CD8-positive, alpha-beta memory T cell (primary cell): ENCODE results near the gene CCR2. TPM values are rescaled to one million over a fixed set of nuclear protein-coding genes. Genes with fewer than 3 reads are reported as not detected.
"Not testable (repeated sequence)": the region's sequence is repeated elsewhere in the genome, so short reads cannot be mapped to it uniquely, and the experiment has no call there.

Experiments
- CTCF ChIA-PET: fragments of 350-600 bp; sonication (Branson Sonifier 250); formaldehyde crosslinking; loops from one replicate; lab custom pipeline; 2021; ENCODE audit warnings: antibody characterized with exemption; lab: Charles Lee
- POLR2A ChIA-PET: fragments of 350-600 bp; sonication (Branson Sonifier 250); formaldehyde crosslinking; loops from one replicate; lab custom pipeline; 2021; ENCODE audit warnings: antibody characterized with exemption; lab: Charles Lee
- DNase-seq, 5 donors: peaks; one replicate each; pipeline versions ENCODE4 v3.0.0 to v3.0.0-alpha.2; 2020 to 2022; ENCODE audit warnings: mixed read lengths in 1 of 5
- H3K27ac ChIP-seq: one replicate; pipeline ENCODE4 v1.7.0; 2013; ENCODE audit warnings: low read depth, mild to moderate bottlenecking, low read length, moderate library complexity
- H3K27me3 ChIP-seq: 2 replicates; pipeline ENCODE4 v1.7.0; 2013; ENCODE audit warnings: low read length, mild to moderate bottlenecking; ENCODE audit not compliant: insufficient read depth, poor library complexity, severe bottlenecking
- H3K36me3 ChIP-seq: 2 replicates; pipeline ENCODE4 v1.7.0; 2013; ENCODE audit warnings: mild to moderate bottlenecking, low read length, moderate library complexity; ENCODE audit not compliant: insufficient read depth
- H3K4me1 ChIP-seq: 2 replicates; pipeline ENCODE4 v1.7.0; 2013; ENCODE audit warnings: mild to moderate bottlenecking, low read length, moderate library complexity; ENCODE audit not compliant: insufficient read depth
- H3K4me3 ChIP-seq: 2 replicates; pipeline ENCODE4 v1.7.0; 2013; ENCODE audit warnings: mild to moderate bottlenecking, low read length
- H3K9me3 ChIP-seq: 2 replicates; pipeline ENCODE4 v1.7.0; 2013; ENCODE audit warnings: mild to moderate bottlenecking, low read length
- H3K27ac Mint-ChIP-seq, 8 donors: one replicate each; pipeline ENCODE4 v1.8.0; 2020 to 2021; ENCODE audit warnings: mixed read lengths in 8 of 8, mild to moderate bottlenecking in 6 of 8, inconsistent platforms in 3 of 8, moderate library complexity in 3 of 8
- H3K27me3 Mint-ChIP-seq, 2 donors: one replicate each; pipeline ENCODE4 v1.8.0; 2020 to 2021; ENCODE audit warnings: mixed read lengths in 2 of 2, mild to moderate bottlenecking in 1 of 2, moderate library complexity in 1 of 2
- H3K36me3 Mint-ChIP-seq, 3 donors: one replicate each; pipeline ENCODE4 v1.8.0; 2020 to 2021; ENCODE audit warnings: mixed read lengths in 3 of 3, inconsistent platforms in 1 of 3, mild to moderate bottlenecking in 1 of 3
- H3K4me1 Mint-ChIP-seq, 3 donors: one replicate each; pipeline ENCODE4 v1.8.0; 2020 to 2021; ENCODE audit warnings: mixed read lengths in 3 of 3, inconsistent platforms in 1 of 3, mild to moderate bottlenecking in 1 of 3
- H3K4me3 Mint-ChIP-seq, 7 donors: one replicate each; pipeline ENCODE4 v1.8.0; 2020 to 2021; ENCODE audit warnings: mixed read lengths in 7 of 7, mild to moderate bottlenecking in 6 of 7, moderate library complexity in 4 of 7, inconsistent platforms in 2 of 7
- H3K9me3 Mint-ChIP-seq, 5 donors: one replicate each; pipeline ENCODE4 v1.8.0; 2020 to 2022; ENCODE audit warnings: mixed read lengths in 5 of 5, mild to moderate bottlenecking in 3 of 5, moderate library complexity in 2 of 5, inconsistent platforms in 1 of 5
- polyA plus RNA-seq: library from polyadenylated mRNA; unstranded; fragments of 300-500 nt; fragmentation: Illumina TruSeq; gene quantifications from one replicate; pipeline ENCODE4 v1.2.3, GENCODE V29; 2021
- total RNA-seq, 2 experiments: library from RNA; stranded (reverse); gene quantifications; one replicate each; pipeline ENCODE4 v1.2.3, GENCODE V29; 2021

Gene CCR2
- total and polyA plus RNA-seq, 3 experiments from 2014 or later: 0.51 to 59.7 (median 0.74) TPM

DNA sequence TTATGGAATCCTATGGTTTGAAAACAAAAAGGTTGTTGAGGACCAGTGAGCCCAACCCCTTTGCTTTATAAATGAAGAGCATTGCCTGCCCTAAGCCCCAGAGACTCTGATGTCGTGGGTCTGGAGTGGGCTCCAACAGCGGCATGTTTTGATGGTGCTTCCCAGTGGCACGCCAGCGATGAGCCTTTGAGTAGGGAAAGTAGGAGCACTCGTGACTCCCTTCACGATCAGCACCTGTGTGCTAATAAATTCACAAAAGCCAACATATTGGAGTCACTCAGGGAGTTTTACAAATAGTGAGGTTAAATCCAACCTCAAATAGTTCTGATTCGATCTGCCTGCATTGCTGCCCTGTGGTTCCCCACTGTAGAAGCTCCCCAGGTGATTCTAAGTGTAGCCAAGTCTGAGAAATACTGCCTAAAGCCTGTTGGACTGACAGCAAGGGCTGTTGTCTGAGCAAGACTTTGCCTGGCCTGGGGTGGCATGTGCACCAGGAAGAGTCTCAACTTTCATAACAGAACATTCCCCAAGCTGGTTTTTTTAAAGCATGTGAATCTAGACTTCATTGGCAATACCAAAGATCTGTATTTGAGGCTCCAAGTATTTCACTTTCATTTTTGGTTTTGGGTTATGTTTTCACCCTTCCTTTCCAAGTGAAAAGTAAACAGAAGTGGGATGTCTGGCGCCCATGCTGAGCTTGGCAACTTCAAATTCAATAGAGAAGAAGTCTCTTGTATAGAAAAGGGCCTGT is 26.7 kb downstream of the CCR2 start:
- Histone ChIP-seq H3K36me3 (no peaks in the 10 kb centered on the region), H3K27me3 (no peaks in the 10 kb centered on the region), H3K4me3 (peak overlapping the region; percentile 9), H3K9me3 (no peaks in the 10 kb centered on the region), H3K27ac (no peak overlapping the region), H3K4me1 (peaks cover 21% of the 10 kb centered on the region)
- Mint-ChIP-seq H3K4me3 (peak overlapping the region in 6 of 7 donors; percentile 56 to 78 (median 65)), H3K4me1 (peaks cover 46 to 68% (median 63%) of the 10 kb centered on the region in 3 donors), H3K27ac (peak overlapping the region; percentile 44 to 91 (median 78)), H3K36me3 (peaks cover 0 to 10% (median 0%) of the 10 kb centered on the region in 3 donors), H3K9me3 (no peaks in the 10 kb centered on the region), H3K27me3 (no peaks in the 10 kb centered on the region)
- ChIA-PET CTCF (interaction anchor here (1.0 to 5.0 kb wide), 5 partner anchors 11 to 277 kb away, joined by 3 to 26 read pairs (median 4); partner anchors contain the start of gene CCR5), POLR2A (no interaction called here)
- DNase-seq: no peak

DNA sequence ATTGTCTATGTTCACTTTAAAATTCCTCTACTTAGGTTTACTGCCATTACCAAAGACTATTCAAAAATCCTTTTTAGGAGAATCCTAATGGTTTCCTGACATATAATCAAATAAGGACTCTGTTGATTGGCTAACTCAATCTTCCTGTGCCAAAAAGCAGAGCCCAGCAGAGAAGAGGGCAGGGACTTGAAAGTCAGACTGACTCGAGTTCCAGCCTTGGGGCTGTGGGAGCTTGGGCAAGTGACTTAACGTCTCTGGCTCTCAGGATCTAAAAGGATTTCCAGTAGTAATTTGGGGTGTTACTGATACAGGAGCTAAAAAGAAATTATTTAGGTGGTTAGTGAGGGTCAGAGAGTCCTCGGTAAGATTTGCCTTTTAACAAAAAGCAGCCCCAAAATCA is 27.7 kb downstream of the CCR2 start:
- Histone ChIP-seq H3K27ac (no peak overlapping the region), H3K36me3 (no peaks in the 10 kb centered on the region), H3K4me1 (peaks cover 19% of the 10 kb centered on the region), H3K9me3 (no peaks in the 10 kb centered on the region), H3K27me3 (no peaks in the 10 kb centered on the region), H3K4me3 (no peak overlapping the region)
- no peak overlapping the region for H3K4me3 Mint-ChIP-seq
- peaks cover 0 to 9% (median 0%) of the 10 kb centered on the region in 3 donors for H3K36me3 Mint-ChIP-seq
- peaks cover 38 to 61% (median 54%) of the 10 kb centered on the region in 3 donors for H3K4me1 Mint-ChIP-seq
- ChIA-PET POLR2A (no interaction called here), CTCF (interaction anchor here (1.3 to 5.0 kb wide), 2 partner anchors 12 to 105 kb away, joined by 5 to 26 read pairs; partner anchors contain the start of gene CCR5)
- H3K9me3 Mint-ChIP-seq: no peaks in the 10 kb centered on the region
- peak overlapping the region in 2 of 8 donors; percentile 44 to 81 for H3K27ac Mint-ChIP-seq
- no peaks in the 10 kb centered on the region for H3K27me3 Mint-ChIP-seq
- no peak for DNase-seq

DNA sequence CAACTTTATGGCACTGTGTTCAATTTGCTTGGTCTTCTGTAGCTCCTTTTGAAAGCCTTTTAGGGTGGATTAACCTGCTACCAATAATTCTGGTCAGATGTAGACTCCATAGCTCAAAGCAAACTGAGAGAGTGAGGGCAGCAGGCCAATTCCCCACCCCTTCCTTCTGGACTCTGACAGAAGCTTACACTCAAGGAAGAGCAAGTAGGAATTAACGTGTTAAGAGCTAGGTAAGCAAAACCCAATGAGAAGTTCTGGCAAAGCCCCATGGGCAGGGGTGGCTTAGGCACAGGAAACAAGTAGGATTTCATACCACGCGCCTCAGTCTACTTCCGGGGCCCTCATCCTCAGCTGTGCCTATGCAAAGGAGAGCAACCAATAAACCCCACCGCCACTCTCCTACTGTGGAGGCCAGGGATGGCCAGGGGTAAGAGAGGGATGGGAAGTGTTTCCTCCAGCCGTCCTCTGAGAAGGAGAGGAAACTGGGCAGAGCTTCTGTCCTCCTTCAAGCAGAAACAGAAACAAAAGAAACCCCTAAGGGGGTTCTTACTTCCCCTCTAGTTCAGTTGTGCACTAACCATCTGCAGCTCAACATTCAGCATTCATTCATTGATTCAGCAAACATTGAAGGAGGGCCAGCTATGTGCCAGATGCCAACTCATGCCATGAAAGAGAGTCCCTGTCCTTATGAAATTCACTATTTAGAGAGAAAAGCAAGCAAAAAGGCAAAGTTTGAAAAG is 29.5 kb downstream of the CCR2 start:
- Histone ChIP-seq H3K27ac (no peak overlapping the region), H3K4me1 (peaks cover 19% of the 10 kb centered on the region), H3K36me3 (no peaks in the 10 kb centered on the region), H3K27me3 (no peaks in the 10 kb centered on the region), H3K9me3 (no peaks in the 10 kb centered on the region), H3K4me3 (no peak overlapping the region)
- Mint-ChIP-seq H3K36me3 (peaks cover 0 to 2% (median under 1%) of the 10 kb centered on the region in 3 donors), H3K4me3 (peak overlapping the region in 3 of 7 donors; percentile 20 to 40 (median 37)), H3K27me3 (no peaks in the 10 kb centered on the region), H3K27ac (peak overlapping the region in 6 of 8 donors; percentile 6 to 80 (median 56)), H3K9me3 (no peaks in the 10 kb centered on the region), H3K4me1 (peaks cover 26 to 46% (median 41%) of the 10 kb centered on the region in 3 donors)
- ChIA-PET CTCF (interaction anchor here (1.1 to 5.0 kb wide), 5 partner anchors 9 to 304 kb away, joined by 3 to 26 read pairs (median 5); partner anchors contain the start of gene CCR5), POLR2A (interaction anchor here (1.0 kb wide), 1 partner anchor 11 kb away, joined by 4 read pairs; no protein-coding TSS in a partner anchor)
- DNase-seq: no peak

DNA sequence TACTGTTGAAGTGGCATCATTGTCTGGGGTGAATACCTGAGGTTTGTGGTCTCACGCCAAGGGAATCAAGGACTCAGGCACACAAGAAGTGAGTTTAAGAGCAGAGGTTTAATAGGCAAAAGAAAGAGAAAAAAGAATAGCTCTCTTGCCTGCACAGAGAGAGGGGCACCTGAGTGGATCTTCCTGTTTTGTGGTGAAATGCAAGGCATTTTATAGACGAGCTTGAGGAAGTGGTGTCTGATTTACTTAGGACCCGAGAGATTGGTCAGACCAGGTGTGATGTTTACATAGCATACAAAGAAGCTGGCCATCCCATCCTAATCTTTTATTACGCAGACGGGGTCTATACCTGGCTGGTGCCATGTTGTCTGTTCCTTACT is 30.0 kb downstream of the CCR2 start:
- no peak overlapping the region for H3K27ac ChIP-seq
- no peaks in the 10 kb centered on the region for H3K9me3 ChIP-seq
- H3K4me3 ChIP-seq: no peak overlapping the region
- ChIA-PET CTCF (interaction anchor here (0.6 to 5.0 kb wide), 6 partner anchors 9 to 305 kb away, joined by 3 to 26 read pairs (median 4); partner anchors contain the start of gene CCR5), POLR2A (no interaction called here)
- H3K27me3 ChIP-seq: no peaks in the 10 kb centered on the region
- Mint-ChIP-seq H3K36me3 (peaks cover 0 to 2% (median 0%) of the 10 kb centered on the region in 3 donors), H3K4me3 (peak overlapping the region in 1 of 7 donors; percentile 40), H3K27ac (peak overlapping the region in 4 of 8 donors; percentile 6 to 47 (median 18)), H3K27me3 (no peaks in the 10 kb centered on the region), H3K9me3 (no peaks in the 10 kb centered on the region), H3K4me1 (peaks cover 25 to 43% (median 39%) of the 10 kb centered on the region in 3 donors)
- peaks cover 16% of the 10 kb centered on the region for H3K4me1 ChIP-seq
- DNase-seq: no peak
- H3K36me3 ChIP-seq: no peaks in the 10 kb centered on the region

DNA sequence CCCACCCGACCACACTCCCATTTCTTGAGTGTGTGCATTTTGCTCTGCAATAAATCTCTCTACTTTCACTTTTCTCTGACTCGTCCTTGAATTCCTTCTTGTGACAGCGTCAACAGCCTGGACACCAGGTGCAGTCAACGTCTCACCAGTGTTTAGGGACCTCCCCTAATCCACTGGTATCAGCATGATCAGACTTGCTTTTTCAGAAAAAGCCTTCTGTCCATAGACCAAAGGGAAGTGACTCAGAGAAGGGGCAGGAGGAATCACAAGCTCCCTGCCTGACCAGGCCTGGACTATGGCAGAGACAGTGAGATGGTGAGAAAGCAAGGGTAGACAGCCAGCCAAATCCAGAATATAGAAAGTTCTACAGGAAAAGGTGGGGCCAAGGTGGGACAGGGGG is 32.3 kb downstream of the CCR2 start:
- DNase-seq: no peak
- Mint-ChIP-seq H3K4me3 (no peak overlapping the region), H3K27me3 (no peaks in the 10 kb centered on the region), H3K36me3 (peaks cover 0 to 2% (median 0%) of the 10 kb centered on the region in 3 donors), H3K27ac (no peak overlapping the region), H3K4me1 (peaks cover 14 to 27% (median 21%) of the 10 kb centered on the region in 3 donors), H3K9me3 (no peaks in the 10 kb centered on the region)
- H3K27ac ChIP-seq: peak overlapping the region; percentile 25
- POLR2A ChIA-PET: no interaction called here
- no peaks in the 10 kb centered on the region for H3K36me3 ChIP-seq
- no peaks in the 10 kb centered on the region for H3K9me3 ChIP-seq
- no peak overlapping the region for H3K4me3 ChIP-seq
- H3K27me3 ChIP-seq: no peaks in the 10 kb centered on the region
- CTCF ChIA-PET: interaction anchor here (1.6 kb wide), 1 partner anchor 8 kb away, joined by 4 read pairs; no protein-coding TSS in a partner anchor
- H3K4me1 ChIP-seq: peaks cover 6% of the 10 kb centered on the region

DNA sequence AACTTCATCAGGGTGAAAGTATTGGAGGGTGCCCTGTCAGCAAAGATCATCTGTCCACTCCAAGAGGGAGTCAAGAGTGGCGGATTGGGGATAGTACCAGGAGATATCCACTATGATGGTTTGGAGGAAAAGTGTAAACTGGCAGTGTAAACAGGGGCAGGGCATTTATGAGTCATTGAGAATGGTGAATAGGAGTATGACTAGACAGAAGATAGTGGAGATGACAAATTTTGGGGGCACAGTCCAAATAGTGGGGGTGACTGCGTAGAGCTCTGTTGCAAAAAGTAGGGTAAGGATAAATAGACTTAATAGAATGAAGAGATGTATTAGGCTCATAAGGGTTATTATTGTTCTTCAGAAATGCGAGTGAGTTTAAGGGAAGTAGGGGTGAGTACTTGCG is 34.9 kb downstream of the CCR2 start:
- H3K4me3 ChIP-seq, H3K36me3 ChIP-seq, DNase-seq, H3K27me3 ChIP-seq, H3K27ac ChIP-seq, H3K27ac Mint-ChIP-seq, H3K4me1 ChIP-seq, H3K9me3 Mint-ChIP-seq, H3K27me3 Mint-ChIP-seq, H3K4me3 Mint-ChIP-seq, H3K9me3 ChIP-seq, H3K36me3 Mint-ChIP-seq, POLR2A ChIA-PET: not testable (repeated sequence)
- peaks cover 3 to 12% (median 8%) of the 10 kb centered on the region in 3 donors for H3K4me1 Mint-ChIP-seq
- CTCF ChIA-PET: interaction anchor here (1.0 to 1.2 kb wide), 2 partner anchors 11 to 100 kb away, joined by 3 to 4 read pairs; no protein-coding TSS in a partner anchor

DNA sequence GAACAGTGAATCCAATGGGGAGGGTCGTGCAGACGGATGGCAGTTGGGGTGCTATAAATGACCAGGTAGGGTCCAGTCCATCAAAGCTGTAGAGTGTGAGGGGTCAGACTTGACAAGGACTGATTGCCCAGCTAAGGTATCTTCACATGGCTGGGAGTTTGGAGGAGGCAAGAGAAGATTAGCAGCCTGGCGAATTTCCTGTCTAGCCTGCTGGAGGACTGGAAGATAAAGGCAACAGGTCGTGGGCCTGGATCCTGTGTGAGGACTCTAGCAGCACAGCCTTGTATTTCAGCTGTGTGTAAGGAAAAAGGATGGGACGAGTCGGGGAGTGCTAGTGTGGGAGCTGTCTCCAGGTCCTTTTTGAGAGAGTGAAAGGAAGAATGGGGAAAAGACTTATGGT is 35.4 kb downstream of the CCR2 start:
- H3K4me1 ChIP-seq: no peaks in the 10 kb centered on the region
- CTCF ChIA-PET: interaction anchor here (1.0 to 1.2 kb wide), 2 partner anchors 11 to 99 kb away, joined by 3 to 4 read pairs; no protein-coding TSS in a partner anchor
- peaks cover 0 to 8% (median 4%) of the 10 kb centered on the region in 3 donors for H3K4me1 Mint-ChIP-seq
- H3K9me3 ChIP-seq: no peaks in the 10 kb centered on the region
- H3K27me3 ChIP-seq: no peaks in the 10 kb centered on the region
- H3K36me3 ChIP-seq: no peaks in the 10 kb centered on the region
- H3K36me3 Mint-ChIP-seq: peaks cover 0 to 2% (median 0%) of the 10 kb centered on the region in 3 donors
- no peak overlapping the region for H3K27ac ChIP-seq
- no peak overlapping the region for H3K27ac Mint-ChIP-seq
- no peak overlapping the region for H3K4me3 ChIP-seq
- no peaks in the 10 kb centered on the region for H3K9me3 Mint-ChIP-seq
- H3K27me3 Mint-ChIP-seq: no peaks in the 10 kb centered on the region
- DNase-seq: no peak
- H3K4me3 Mint-ChIP-seq: no peak overlapping the region
- POLR2A ChIA-PET: no interaction called here
